Pulmonary artery endothelial cell (primary cell): Measurements from ENCODE around the gene MEF2C. TPM values are rescaled to one million over a fixed set of nuclear protein-coding genes. Genes with fewer than 3 reads are reported as not detected.

Experiments
- DNase-seq: peaks from one replicate; pipeline ENCODE4 v3.0.0-alpha.2; 2011; ENCODE audit warnings: low read depth, low spot score
- total RNA-seq: library from RNA; depleted of rRNA; stranded (reverse); fragments of >200 nt; gene quantifications from 2 replicates; pipeline ENCODE4 v1.2.3, GENCODE V29; 2014

MEF2C gene
- total RNA-seq, 1 donor from 2014 or later: 33.2 TPM

DNA sequence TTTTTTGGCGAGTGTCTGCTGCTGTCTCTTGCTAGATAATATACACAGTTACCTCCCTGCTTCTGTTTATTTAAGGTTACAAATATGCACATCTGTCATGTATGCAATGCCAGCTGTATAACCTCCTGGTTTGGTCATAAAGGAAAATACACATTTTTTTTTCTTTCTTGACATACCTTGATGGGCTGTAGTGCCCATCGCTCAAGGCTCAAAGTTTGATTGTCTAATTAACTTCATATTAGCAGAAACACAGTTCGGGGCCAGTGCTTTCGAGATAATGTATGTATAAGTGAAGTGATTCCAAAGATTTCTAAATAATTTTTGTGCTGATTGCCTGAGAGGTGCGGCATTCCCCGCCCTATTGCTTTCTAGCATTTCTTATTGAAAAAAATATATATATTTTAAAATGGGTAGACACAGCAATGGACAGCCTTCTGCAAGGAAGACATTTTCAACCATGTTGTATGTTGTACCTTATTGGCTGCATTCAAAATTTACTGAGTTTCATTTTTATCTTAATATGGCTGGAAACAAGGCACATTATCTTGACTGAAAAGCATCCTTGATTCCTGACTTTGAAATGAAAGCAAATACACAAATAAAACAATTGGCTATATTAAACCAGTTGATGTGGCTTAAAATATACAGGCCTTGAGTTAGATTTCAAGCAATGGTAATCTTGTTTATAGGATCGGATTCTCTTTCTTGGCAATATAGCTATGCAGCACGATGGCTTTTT, 206.2 kb downstream of the MEF2C start:
- no peak for DNase-seq

DNA sequence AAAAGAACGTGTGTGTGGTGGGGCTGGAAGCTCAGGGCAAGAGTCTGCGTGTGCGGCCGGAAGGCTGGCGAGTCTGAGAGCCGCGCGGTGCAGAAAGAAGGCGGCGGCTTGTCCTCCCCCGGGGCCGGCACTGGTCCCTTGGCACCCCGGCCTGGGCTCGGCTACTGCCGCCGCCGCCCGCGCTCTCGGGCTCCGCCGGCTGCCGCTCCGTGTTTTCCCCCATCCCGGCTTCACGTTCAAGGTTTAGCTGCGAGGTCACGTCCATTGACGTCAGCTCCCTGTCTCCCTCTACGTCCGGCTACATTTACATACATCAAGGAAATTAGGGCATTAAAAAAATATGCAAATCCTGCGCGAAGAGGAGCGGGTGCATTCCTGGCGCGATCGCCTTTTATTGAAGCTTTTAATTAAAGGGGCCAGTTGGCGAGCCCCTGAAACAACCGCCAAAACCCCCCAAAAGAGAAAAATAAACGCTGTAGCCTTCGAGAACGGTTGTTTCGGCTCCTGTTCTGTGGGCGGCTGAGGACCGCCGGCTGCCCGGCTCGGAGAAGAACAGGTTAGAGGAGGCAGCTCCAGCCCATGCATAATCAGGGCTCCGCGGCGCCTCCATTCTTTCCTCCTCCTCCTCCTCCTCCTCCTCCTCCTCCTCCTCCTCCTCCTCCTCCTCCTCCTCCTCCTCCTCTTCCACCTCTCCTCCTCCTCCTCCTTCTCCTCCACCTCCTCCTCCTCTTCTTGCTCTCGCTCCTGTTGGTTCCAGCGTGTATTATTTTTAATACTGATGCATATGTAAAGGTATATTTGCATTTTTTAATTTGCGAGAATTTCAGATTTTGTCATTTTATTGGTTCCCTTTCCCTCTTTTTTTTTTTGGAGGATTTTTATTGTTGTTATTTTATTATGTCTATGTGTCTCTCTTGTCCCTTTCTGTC, 207.0 kb downstream of the MEF2C start:
- DNase-seq: no peak

- DNase-seq: no peak
Measured at GRCh38 chr5:88675168-88675707, 207.7 kb downstream of the MEF2C start.

DNA sequence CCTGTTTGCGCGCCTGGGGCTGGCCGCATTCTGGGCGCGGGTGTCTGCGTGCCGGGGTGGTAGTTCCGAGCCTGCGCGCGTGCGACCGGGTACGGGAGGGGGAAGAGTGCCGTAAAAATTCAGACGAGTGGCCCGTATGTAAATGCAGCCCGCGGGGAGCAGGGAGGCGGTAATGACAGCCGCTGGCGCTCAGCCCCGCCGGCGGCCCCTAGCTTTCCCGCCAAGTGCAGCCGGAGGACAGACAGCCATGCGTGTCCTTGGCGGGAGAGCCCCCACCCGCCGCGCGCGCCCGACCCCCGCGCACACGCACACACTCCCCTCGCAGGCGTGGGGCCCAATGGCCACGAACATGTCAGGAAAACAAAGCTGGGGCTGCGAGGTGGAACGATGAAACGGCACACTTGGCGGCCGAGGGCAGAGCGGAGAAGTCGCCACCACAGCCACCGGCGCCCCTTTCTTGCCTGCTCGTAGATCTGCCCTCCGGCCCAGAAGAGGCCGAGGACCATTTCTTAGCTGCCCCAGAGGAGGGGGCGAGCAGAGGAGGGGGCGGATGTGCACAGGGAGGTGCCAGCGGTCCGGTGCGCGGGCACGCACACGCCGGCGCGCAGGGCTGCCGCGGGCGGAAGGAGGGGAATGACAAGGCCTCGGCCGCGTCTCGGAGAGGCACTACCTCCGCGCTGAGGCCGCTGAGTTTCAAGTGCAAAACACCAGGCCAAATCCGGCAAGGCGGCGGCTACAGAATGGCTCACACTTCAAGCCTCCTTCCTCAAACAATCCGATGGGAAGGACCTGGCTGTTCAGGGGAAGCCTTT, 208.4 kb downstream of the MEF2C start:
- DNase-seq: no peak

GRCh38 chr5:88673253-88674105, 209.5 kb downstream of the MEF2C start:
- DNase-seq: no peak

GRCh38 chr5:88672644-88673252, 210.2 kb downstream of the MEF2C start:
- DNase-seq: no peak

GRCh38 chr5:88671505-88672499, 211.2 kb downstream of the MEF2C start:
- no peak for DNase-seq

- DNase-seq: no peak
Measured at GRCh38 chr5:88671106-88671504, 211.9 kb downstream of the MEF2C start.

- DNase-seq: no peak
Measured at GRCh38 chr5:88670461-88670860, 212.5 kb downstream of the MEF2C start.

GRCh38 chr5:88669371-88670050, 213.5 kb downstream of the MEF2C start:
- DNase-seq: no peak

DNA sequence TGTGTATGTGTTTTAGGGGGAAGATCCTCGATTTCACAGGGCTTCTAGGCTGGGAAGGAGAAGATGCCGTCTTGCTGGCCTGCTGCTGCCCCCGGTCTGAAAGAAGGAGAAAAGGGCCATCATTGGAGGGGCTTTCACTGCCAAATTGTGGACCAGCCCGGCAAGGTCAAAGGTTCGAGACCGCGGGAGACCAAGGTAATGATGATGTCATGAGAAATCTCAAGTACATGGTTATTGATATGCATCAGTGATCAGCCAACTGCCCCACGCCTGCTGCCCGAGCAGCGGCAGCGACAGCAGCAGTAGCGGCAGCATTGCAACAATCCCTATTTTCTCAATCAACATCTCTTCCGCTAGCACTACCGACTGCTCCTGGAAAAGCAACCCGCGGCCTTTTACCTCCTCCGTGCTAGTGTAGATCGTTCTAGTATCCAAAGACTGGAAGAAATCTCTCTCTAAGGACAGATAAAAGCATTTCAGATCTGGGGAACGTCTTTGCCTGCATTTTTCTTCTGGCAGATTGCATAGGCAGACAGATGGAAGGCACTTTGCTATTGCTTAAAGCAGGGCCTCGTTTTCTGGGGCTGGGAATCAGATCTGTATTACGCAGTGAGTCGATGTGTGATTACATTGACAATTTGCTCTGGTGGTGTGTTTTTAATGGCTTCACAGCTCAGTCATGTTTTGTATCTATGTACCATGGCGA, 215.3 kb downstream of the MEF2C start:
- DNase-seq: no peak
